ENCODE data around the gene SETD3. TPM values are rescaled to one million over a fixed set of nuclear protein-coding genes. Genes with fewer than 3 reads are reported as not detected.

The SETD3 gene
- total RNA-seq, 1 donor from 2014 or later: 46.0 TPM

DNA sequence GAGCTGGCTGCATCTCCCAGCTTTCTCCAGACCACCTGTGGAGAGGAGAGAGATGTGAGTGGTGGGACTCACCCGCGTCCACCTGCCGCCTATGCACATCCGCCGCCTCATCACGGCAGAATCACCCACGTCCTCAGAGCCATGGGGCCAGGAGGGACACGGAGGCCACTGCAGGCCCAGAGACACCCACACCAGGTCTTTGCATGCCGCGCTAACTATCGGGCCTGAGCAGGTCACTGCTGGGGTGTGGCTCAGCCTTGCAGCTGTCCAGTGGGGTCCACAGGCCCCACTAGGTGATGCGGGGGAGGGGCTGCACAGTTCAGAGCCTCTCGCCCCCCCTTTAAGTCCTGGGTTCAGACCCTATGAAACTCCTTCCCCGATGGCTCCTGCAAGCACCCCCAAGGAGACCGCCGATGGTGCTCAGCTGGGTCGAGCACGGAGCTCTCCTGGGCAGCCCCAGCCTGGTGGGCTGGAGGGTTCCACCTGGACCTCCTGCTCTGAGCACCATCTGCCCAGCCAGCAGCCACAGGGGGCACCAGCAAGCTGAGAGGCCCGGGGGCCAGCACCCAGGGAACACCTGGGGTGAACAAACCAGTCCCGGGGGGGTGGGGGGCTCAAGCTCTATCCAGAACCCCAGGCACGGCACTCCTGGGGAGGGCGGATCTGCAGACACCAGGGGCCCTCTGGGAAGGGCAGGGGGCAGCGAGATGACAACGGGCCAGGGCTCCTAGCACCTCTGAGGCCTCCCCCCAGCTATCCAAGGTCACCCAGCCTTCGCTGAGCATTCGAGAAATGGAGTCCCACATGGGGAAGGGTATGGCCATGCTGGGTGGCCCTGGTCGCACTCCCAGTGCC, 34.9 kb upstream of the SETD3 start:
- no peaks in the 10 kb centered on the region for H3K36me3 Mint-ChIP-seq (ENCODE audit: insufficient read depth)
- TF ChIP-seq, protein P1, sequence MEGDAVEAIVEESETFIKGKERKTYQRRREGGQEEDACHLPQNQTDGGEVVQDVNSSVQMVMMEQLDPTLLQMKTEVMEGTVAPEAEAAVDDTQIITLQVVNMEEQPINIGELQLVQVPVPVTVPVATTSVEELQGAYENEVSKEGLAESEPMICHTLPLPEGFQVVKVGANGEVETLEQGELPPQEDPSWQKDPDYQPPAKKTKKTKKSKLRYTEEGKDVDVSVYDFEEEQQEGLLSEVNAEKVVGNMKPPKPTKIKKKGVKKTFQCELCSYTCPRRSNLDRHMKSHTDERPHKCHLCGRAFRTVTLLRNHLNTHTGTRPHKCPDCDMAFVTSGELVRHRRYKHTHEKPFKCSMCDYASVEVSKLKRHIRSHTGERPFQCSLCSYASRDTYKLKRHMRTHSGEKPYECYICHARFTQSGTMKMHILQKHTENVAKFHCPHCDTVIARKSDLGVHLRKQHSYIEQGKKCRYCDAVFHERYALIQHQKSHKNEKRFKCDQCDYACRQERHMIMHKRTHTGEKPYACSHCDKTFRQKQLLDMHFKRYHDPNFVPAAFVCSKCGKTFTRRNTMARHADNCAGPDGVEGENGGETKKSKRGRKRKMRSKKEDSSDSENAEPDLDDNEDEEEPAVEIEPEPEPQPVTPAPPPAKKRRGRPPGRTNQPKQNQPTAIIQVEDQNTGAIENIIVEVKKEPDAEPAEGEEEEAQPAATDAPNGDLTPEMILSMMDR (IDR thresholded peaks at IDR 0.05; ENCODE audit: unreplicated experiment): no peak
- H3K4me1 Mint-ChIP-seq (ENCODE audit: low read depth): peaks cover 4% of the 10 kb centered on the region
- no peaks in the 10 kb centered on the region for H3K27me3 Mint-ChIP-seq
- no peaks in the 10 kb centered on the region for H3K9me3 Mint-ChIP-seq (ENCODE audit: low read depth)
- no peak overlapping the region for H3K27ac Mint-ChIP-seq
- H3K4me3 Mint-ChIP-seq (ENCODE audit: low read depth): no peak overlapping the region
- no peak for DNase-seq (ENCODE audit: low spot score, unreplicated experiment)

DNA sequence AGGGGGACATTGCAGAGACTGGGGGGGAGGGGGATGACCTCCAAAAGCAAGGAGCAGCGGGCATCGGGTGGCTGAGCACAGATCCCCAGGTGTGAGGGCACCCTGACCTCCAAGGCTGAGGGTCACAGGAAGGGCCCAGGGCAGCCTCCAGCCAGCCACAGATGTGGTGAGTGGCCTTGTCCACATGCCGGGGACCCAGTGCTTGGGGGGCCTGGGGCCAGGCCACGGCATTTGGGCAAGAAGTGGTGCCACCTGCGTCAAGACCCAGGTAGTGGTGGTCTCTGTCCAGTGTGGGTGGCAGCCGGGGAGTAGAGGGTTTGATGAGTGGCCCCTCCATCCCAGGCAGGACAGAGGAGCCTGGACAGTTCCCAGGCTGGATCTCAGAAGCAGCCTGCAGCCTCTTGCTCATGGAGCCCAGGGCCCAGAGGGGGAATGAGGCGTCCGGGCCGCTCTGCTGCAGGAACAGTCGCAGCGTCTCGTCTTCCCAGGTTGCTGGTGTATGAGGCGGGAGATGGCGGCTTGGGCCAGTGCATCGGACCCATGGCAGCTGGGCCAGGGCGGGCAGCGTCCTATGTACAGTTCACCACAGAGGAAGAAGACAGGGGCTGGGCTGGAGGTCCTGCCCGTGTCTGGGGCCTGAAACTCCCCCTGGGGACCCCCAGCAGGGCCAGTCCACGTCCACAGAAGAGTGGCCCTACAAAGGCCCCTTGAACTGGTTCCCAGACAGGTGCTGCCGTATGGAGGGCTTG, 34.1 kb upstream of the SETD3 start:
- Mint-ChIP-seq H3K9me3 (ENCODE audit: low read depth) (no peaks in the 10 kb centered on the region), H3K27me3 (no peaks in the 10 kb centered on the region), H3K4me1 (ENCODE audit: low read depth) (peaks cover 4% of the 10 kb centered on the region), H3K4me3 (ENCODE audit: low read depth) (no peak overlapping the region), H3K27ac (peak overlapping the region; percentile 69), H3K36me3 (ENCODE audit: insufficient read depth) (no peaks in the 10 kb centered on the region)
- TF ChIP-seq, protein P1 (IDR thresholded peaks at IDR 0.05; ENCODE audit: unreplicated experiment): no peak
- no peak for DNase-seq (ENCODE audit: low spot score, unreplicated experiment)

DNA sequence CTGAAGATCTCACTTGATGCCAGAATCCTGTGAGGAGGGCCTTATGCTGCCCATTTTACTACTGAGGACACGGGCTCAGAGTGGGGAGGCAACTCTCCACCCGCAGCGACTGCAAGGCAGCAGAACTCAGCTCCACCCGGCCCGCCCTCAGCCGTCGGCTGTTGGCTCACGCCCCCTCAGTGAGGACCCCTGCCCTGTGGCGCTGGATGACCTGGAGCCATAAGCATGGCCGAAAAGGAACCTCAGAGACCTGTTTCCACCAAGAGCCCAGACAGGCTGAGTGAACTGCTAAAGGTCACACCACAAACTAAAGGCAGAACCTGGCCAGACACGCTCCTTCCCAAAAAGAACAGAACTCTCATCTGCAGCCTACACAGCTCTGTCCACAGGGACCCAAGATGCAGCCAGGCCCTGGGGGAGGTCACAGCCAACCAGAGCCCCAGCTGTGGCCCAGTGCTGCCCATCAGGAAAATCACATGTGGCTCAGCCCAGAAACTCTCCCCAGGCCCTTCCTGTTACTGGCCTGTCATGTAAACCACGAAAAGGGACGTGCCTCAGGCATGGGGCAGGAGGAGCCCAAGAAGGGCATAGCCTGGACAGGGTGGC, 33.4 kb upstream of the SETD3 start:
- H3K9me3 Mint-ChIP-seq (ENCODE audit: low read depth): no peaks in the 10 kb centered on the region
- H3K27me3 Mint-ChIP-seq: no peaks in the 10 kb centered on the region
- no peaks in the 10 kb centered on the region for H3K36me3 Mint-ChIP-seq (ENCODE audit: insufficient read depth)
- no peak overlapping the region for H3K4me3 Mint-ChIP-seq (ENCODE audit: low read depth)
- peaks cover 4% of the 10 kb centered on the region for H3K4me1 Mint-ChIP-seq (ENCODE audit: low read depth)
- TF ChIP-seq, protein P1 (IDR thresholded peaks at IDR 0.05; ENCODE audit: unreplicated experiment): no peak
- no peak for DNase-seq (ENCODE audit: low spot score, unreplicated experiment)
- no peak overlapping the region for H3K27ac Mint-ChIP-seq

DNA sequence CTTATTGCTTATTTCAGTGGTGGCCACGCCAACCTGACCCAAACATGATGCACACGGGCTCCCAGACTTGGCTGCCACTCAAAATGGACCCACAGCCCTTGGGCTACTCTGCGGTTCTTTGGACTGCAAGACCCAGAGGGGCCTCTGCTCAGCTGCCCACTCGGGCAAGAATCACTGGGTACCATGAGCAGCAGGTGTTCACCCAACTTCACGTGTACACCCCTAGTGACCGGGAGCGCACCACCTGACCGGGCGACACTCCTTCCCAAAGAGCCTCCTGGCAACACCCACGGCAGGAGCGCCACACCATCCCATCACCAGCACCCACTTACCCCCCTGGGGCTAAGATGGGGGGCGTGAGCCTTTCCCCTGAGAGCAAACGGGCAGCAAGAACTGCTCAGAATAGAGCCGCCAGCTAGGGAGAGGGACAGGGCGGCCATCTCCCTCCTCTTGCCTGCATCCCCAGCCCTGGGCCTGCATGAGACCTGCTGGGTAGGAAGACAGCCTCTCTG, 32.6 kb upstream of the SETD3 start:
- no peaks in the 10 kb centered on the region for H3K9me3 Mint-ChIP-seq (ENCODE audit: low read depth)
- H3K36me3 Mint-ChIP-seq (ENCODE audit: insufficient read depth): peaks cover 3% of the 10 kb centered on the region
- DNase-seq (ENCODE audit: low spot score, unreplicated experiment): no peak
- H3K4me3 Mint-ChIP-seq (ENCODE audit: low read depth): no peak overlapping the region
- H3K27ac Mint-ChIP-seq: no peak overlapping the region
- TF ChIP-seq, protein P1 (IDR thresholded peaks at IDR 0.05; ENCODE audit: unreplicated experiment): no peak
- H3K4me1 Mint-ChIP-seq (ENCODE audit: low read depth): peaks cover 4% of the 10 kb centered on the region
- H3K27me3 Mint-ChIP-seq: no peaks in the 10 kb centered on the region

DNA sequence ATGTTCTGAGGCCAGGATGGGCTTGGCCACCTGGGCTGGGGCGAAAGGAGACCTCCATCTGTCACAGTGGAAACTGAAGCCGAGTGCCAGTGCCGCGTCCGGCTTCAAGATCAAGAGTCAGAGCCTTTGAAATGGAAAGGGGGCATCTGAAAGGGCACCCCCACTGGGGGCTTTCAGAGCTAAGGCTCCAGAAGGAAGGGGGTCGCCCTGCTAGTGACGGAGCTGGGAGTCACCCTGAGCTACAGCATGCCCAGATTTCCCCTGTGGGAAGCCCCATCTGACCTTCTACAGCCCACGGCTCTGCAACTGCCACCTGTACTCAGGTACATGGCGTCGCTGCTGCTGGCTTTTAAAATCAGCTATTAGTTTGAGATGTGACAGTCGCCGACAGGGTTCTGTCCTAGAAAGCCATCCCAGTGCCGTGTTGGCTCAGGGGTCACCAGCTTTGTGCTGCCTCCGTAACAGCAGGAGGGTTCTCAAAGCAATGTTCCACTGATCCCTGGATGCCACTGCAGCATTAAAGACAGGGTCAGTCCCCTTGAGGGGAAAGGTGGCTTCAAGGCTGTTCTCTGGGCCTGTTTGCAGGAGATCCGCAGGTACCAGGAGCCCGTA, 32.0 kb upstream of the SETD3 start:
- TF ChIP-seq, protein P1 (IDR thresholded peaks at IDR 0.05; ENCODE audit: unreplicated experiment): no peak
- Mint-ChIP-seq H3K4me1 (ENCODE audit: low read depth) (peaks cover 4% of the 10 kb centered on the region), H3K27ac (peak overlapping the region; percentile 45), H3K9me3 (ENCODE audit: low read depth) (no peaks in the 10 kb centered on the region), H3K4me3 (ENCODE audit: low read depth) (no peak overlapping the region), H3K27me3 (no peaks in the 10 kb centered on the region), H3K36me3 (ENCODE audit: insufficient read depth) (peaks cover 3% of the 10 kb centered on the region)
- DNase-seq (ENCODE audit: low spot score, unreplicated experiment): no peak
